ENCODE data around the gene DOCK10.

DOCK10 gene

DNA sequence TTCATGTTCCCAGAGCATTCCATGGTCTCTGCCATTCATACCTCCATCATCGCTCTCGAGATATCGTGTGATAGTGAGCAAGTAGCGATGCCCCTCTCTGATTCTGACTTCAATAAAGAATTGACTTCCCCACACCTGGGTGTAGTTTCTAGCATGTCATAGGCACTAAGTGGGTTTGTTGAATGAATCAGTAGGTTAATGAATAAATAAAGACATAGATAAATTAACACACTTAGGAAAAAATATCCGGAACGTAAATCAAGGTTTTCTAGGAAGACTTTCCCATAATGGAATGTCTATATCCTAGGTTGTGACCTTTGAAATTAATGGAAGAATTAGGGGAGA is 159.1 kb downstream of the DOCK10 start:
- DNase-seq (ENCODE audit: low read depth, low spot score) = no peak

DNA sequence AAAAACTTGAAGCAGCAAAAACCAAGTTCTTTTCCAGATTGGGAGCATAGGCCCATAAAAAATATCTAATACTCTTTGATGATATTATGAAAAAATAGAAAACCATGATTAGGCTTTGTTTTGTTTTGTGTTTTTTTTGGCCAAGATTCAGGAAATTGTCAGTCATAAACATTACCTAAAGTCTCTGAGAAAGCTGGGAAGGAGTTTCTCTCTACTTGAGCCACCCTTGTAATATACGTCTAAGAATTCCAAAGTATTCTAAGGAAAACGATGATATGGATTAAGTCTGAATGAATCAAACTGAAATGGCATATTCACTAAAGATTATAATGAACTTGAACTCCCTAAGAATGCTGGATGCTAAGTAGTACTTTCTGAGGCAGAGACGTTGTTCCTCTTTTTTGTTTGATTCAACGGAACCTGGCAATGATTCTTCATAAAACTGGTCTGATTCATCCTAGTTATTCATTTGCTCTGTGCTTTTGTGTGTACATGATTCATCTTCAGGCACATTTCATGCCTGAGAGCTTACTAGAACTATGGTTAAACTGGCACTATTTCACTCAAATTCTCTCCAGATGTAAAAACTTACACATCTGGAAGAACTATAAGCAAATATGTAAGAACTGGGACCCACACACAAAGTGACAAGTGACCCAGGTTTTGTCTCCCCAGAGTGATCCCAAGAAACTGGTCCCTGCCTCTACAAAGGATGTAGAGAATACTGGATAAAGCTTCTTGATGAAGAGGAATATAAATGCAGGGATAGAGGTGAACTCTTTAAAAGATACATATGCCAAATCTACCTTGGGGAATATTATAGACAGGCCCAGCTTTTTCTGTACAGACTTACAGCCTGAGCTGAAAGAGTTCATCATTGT is 159.7 kb downstream of the DOCK10 start:
- DNase-seq (ENCODE audit: low read depth, low spot score) = peak; percentile 15

DNA sequence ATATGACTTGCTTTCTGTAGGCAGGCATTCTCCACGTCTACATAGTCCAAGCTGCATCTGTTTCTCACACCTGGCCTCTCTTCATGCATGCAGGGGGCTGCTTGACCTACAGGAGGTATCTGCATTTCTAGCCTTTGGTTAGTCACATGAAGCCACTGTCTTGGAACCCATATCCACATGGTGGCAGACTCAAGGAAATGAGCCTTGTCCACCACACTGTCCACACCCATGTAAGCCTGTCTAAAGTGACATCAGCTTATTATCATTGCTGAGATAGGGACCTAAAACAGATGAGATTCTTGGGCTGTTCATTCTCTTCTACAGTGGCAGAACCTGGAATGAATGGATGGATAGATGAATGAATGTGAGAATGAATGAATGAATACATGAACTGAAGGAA is 160.4 kb downstream of the DOCK10 start:
- no peak for DNase-seq (ENCODE audit: low read depth, low spot score)

DNA sequence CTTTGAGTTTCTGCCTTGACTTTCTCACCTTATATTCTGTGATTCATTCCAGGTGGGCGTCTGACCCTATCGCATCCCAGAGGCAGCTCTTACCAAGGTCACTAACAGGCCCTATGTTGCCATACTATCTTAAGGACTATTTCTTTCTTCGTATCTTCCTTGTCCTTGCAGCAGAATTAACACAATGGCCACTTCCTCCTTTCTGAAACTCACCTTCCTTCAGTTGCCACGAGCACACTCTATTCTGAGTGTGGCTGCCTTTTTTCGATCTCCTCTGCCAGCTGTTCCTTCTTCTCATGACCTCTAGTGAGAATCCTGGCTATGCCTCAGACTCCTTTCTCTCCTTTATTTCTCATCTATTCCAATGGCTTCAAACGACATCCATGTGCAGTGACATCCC is 165.7 kb downstream of the DOCK10 start:
- DNase-seq (ENCODE audit: low read depth, low spot score) = no peak

DNA sequence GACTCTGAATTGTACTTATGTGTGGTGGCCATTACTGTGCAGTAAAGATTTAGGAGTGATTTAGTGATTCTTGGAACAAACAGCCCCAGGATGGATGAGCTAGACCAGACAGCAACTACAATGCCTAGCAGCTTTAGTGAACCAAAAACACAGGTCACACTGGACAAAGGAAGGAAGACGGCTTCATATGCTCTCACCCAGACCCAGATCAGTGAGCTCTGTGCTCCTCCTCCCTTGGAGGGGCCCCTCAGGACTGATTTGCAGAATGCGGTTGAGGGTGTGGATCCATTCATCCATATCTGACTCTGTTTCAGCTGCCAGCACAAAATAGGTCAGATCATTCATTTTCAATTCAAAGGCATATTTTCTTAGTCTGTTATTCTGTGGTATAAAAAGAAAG is 166.4 kb downstream of the DOCK10 start:
- no peak for DNase-seq (ENCODE audit: low read depth, low spot score)

DNA sequence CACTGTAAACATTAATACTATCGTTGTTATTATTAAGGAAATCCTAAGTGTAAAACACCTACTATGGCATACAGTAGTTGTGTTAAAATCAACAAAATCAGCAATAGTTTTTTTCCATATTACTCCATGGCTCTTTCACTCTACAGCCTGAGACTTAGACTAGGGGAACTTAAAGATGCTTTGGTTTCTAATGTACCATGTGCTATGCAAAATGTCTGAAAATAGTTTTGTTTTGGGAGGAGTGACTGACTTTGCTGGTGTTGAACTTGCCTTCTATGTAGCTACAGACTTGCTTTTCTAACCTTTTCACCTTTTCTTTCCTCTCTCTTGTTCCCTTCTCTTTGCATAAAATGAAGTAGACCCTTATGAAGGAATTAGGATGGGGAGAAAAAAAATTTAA is 167.1 kb downstream of the DOCK10 start:
- DNase-seq (ENCODE audit: low read depth, low spot score) = no peak

DNA sequence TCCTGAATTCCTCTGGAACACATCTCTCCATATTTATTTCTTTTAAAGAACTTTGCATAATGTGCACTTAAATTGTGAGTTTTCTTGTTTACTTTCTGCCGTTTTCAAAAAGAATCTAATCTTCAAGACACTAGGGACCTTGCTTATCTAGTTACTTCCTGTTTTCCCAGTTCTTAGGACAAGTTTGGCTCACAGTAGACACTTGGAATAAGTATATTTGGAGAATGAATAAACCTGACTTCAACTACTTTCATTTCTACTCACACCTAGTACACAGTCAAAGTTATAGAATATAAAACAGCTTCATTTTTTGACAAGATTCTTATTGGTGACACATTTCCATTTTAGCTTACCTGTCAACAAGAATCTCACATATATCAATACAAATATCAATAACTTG is 170.5 kb downstream of the DOCK10 start:
- DNase-seq (ENCODE audit: low read depth, low spot score) = no peak

DNA sequence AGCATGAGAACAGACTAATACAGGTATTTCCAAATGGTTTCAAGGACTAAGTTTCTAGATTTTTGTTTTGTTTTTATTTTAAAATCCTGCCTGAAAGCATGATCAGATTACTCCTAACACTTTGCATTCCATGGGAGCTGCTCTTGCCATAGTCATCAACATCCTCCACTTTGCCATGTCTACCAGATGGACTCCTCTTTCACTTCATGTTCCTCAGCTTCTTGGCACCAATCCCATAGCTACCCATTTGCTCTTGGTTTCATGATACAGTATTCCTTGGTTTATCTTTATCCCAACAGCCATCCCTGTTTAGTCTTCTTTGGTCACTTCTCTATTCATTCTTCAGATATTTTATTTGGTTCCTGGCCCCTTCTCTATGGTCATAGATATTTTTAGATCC is 171.9 kb downstream of the DOCK10 start:
- no peak for DNase-seq (ENCODE audit: low read depth, low spot score)

DNA sequence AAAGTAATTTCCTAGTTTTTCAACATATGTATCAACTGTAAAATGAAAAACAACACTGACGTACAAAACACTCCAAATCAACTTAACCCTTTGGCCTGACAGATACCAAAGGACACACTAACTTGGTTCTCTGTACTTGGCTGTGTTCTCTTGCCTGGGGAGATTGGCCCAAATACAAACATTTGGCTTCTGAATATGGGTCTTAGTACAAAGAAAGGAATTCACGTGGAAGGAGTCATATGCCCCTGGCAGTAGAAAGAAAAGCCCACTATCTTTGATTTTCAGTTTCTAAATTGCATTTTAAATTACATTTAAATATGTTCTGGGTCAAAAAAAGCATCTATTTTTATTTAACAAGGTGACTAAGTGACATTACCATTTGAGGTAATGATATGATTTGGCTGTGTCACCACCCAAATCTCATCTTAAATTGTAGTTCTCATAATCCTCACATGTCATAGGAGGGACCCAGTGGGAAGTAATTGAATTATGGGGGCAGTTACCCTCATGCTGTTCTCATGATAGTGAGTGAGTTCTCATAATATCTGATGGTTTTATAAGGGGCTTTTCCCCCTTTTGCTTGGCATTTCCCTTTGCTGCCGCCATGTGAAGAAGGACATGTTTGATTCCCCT is 172.6 kb downstream of the DOCK10 start:
- DNase-seq (ENCODE audit: low read depth, low spot score) = peak; percentile 77

DNA sequence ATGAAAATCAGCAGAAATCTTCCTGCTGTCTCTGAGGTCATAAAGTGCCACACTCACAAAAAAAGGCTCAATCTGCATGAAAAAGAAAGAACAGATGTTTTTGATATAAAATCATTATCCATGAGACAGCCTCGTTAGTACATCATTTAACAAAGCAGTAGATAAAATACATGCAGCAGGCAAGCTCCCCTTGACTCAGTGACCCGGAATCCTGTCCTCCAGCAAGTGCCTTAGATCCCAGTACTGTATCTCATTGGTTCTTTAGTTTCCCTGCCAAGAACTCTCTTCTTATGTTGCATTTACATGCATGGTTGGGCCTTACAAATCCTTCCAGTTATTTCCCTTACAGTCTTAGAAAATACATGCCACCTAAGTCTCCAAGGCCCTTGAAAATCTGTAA is 177.3 kb downstream of the DOCK10 start:
- no peak for DNase-seq (ENCODE audit: low read depth, low spot score)

DNA sequence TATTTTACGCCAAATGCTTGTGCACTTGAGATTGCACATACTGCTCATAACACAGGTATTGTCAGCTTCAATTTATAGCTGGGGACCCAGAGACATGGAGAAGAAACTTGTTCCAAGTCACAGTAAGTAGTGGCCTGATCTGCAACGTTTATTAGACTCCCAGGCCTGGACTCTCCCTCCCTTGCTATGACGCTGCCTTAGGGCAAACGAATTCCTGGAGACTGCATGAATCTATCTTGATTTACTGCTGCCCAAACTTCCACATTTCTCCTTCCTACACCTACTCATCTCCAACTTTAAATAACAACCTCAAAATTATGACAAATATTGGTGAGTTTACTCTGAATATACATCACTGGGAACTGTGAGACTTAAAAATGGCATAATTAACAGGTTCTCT is 181.0 kb downstream of the DOCK10 start:
- no peak for DNase-seq (ENCODE audit: low read depth, low spot score)

DNA sequence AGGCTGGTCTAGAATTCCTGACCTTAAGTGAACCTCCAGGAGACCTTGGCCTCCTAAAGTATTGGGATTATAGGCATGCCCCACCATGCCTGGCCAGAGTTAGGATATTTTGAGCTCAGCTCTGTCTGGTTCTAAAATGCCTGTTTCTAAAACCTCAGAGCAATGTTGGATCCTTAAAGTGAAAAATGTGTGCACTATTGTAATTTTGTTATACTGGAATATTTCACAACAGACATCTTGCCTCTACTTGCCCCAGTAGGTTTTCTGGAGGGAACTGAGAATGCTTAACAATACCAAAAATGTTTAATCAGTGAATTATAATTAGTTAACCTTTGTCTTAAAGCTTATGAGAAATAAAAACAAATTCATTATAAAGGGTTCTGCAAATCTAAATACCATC is 181.5 kb downstream of the DOCK10 start:
- DNase-seq (ENCODE audit: low read depth, low spot score) = no peak

DNA sequence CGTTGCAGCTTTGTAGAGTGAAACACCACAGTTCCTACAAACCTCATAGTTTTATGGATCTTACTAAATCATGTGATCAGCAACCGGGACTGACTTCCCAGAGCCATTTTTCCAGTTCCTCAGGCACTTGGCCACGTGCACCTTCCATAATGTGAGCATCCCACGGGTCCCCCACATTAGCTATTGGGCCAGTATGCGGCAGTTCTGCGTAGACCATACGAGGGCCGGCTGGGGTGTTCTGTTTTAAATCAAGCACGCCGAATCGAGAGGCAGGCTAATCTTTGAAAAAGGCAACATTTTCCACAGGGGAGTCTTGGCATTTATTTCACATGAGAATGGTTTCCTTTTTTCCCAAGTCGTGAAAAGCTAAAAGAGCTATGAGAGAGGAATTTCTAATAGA is 190.5 kb downstream of the DOCK10 start:
- DNase-seq (ENCODE audit: low read depth, low spot score) = no peak

DNA sequence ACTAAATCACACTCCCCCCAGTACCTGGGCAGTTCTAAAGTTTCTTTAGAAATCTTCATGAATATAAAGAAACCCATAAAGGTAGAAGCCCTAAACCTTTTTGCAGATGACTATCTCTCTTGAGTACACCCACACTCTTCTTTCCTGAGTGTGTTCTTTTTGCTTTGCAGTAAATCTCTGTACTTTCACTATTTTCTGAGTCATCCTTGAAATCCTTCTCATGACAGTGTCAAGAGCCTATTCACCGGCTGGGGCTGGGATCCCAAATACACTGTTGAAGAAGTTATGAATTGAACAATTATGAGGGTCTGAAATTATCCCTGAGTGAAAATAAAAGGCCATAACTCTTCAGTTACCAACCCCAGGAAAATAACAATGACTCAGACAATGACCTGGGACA is 192.2 kb downstream of the DOCK10 start:
- no peak for DNase-seq (ENCODE audit: low read depth, low spot score)

DNA sequence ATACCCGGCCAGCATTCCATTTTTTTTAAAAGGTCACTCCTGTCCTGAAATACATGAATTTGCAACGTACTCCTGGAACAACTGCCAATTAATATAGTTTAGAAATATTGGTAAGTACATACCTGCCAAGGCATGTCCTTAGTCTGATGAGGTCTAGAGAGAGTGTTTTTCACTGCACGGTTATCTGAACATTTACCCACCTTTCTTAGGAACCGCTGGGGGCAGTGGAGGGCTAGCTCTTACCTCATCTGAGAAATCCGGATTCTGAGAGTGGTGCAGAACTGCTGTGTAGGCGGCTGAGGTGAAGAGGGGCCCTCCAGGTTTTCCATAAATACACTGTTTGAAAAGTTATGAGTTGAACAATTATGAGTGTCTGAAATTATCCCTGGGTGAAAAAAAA is 193.0 kb downstream of the DOCK10 start:
- DNase-seq (ENCODE audit: low read depth, low spot score) = no peak

DNA sequence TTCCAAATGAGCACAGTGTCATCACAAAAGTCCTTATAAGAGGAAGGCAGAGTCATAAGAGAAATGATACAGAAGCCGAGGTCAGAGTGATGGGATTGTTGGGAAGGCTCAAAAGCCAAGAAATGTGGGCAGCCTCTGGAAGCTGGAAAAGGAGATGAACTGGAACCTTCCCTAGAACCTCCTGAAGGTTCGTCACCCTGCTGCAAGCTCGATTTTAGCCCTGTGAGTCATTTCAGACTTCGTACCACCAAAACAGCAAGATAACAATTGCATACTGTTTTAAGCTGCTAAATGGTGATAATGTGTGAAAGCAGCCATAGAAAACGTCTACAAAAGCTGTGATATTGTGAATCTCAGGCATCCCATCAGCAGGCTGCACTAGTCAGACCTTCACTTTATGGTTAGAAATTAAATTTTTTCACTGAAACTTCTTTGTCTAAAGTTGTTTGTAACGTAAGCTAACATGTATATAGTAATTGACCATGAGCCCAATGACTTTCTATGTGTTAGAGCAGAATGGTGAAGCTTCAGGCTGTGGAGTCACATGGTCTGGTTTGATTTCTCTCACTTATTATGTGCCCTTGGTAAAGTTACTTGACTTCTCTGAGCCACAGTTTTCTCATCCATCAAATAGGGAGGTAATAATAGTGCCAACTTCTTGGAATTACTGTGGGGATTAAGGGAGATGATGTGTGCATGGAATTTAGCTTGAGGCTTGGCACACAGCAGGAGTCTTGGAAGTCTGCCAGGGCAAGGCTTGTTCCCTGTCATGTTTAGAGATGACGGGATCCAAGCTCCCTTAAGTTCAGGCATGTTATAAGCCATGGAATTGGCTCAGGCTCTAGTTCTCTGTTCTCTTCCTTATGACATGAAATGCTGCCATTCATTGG is 194.1 kb downstream of the DOCK10 start:
- no peak for DNase-seq (ENCODE audit: low read depth, low spot score)

DNA sequence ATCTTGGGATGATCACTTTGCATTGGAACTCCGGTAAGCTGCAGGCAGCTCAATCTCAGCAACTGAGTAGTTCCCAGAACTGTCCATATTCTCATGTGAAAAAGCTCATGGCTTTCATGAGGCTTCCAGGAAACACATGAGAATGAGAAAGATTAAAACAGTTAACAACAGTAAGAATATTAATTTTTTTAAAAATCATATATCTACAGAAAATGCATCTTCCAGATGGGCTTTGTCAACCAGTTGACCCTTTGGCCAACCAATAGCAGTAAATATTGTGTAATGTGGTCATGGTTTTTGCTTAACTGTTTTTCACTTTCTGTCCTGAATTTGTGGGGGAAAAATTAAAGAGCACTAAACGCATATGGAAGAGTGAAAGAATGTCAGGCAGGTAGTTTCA is 194.9 kb downstream of the DOCK10 start:
- no peak for DNase-seq (ENCODE audit: low read depth, low spot score)

DNA sequence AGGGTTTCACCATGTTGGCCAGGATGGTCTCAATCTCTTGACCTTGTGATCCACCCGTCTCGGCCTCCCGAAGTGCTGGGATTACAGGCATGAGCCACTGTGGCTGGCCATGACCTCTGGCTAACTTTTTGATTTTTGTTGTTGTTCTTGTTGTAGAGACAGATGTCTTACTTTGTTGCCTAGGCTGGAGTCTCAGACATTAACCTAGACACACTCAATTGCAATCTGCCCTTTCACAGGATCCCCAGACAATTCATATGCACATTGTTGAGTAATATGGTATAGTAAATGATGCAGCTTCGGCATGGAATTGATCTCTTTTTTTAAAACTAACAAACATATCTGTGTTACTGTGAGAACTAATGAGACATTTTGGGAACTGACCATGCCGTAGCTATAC is 195.6 kb downstream of the DOCK10 start:
- DNase-seq (ENCODE audit: low read depth, low spot score) = no peak

DNA sequence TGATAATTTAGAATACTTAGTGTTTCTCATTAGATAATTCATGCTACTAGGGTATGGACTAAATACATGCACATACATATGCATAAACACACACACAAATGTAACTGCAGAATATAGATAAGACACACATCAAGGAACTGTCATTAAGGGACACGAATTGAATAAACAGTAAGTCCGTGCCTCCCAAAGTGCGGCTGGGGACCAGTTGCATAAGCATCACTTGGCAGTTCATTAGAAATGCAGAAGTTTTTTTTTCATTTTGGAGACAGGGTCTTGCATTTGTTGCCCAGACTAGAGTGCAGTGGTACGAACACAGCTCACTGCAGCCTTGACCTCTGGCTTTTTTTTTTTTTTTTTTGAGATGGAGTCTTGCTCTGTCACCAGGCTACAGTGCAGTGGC is 196.1 kb downstream of the DOCK10 start:
- DNase-seq (ENCODE audit: low read depth, low spot score) = no peak

DNA sequence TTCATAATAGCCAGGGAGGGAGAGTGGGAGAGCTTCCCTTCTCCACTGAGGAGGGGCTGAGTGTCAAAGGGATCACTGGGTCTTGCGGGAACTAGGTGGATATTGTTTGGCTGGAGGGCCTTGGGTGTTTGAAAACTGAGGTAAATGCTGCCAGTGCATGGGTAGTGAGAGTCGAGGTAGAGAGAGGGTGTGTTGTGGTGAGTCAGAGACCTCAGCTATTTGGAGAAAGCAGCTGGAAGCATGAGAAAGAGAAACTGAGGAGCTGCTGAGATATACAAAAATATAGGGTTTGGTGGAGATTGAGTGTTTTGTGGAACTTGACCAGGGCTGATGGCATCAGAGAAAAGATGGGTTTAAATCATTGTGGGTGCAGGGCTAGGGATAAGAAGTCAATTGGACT is 199.1 kb downstream of the DOCK10 start:
- no peak for DNase-seq (ENCODE audit: low read depth, low spot score)

DNA sequence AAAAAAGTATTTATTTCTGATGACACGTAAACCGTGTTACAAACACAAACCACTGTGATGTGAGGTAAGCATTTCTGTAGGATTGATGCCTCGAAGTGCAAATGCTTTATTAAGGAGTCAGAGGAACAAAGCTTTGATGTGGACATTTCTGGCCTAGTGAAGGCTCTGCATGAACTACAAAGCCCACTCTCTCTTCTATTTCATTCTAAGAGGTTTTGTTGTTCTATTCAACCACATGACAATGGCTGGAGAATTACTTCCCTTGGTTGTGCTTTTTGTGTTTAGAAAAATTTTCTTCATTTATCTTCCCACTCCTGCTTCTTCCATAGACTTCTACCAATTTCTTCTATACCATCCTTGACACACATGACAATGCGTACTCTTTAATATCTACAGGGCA is 200.4 kb downstream of the DOCK10 start:
- DNase-seq (ENCODE audit: low read depth, low spot score) = no peak

DNA sequence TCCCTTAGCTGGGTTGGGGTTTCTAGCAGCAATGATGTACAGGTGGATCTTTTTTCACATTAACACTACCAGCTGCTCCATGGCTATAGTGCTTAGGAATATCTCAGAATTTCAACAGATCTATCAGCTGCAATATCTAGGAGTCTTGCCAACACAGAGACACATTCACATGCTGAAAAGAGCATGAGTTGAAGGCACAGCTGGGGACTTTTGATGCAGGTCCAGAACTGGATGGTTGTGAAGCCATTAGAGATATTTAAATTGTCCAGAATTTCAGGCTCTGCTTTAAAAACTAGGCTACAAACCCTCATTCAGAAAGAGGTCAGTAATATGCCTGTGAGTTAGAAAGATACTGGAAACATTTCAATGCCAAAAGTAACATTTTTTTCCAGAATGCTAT is 203.9 kb downstream of the DOCK10 start:
- DNase-seq (ENCODE audit: low read depth, low spot score) = peak; percentile 45

DNA sequence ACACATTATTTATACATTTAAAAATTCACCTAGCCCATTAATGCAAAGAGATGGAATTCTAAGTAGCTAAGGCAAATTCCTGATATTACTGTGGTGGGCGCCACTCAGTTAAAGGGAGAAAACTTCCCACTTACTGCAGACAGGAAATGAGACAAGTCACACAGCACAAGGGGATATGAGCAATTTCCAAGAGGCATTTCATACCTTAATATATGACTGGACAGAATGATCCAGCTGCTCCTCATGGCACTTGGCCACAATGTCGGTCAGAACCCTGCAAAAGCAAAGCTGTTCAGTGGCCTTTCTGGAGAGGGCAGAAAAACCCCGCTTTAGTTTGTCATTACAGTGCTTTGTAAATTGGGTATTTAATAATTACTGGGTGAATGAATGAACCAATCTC is 204.7 kb downstream of the DOCK10 start:
- DNase-seq (ENCODE audit: low read depth, low spot score) = no peak

Measured in smooth muscle cell of the brain vasculature (primary cell).